ENCODE data around the gene IL36G.

GRCh38 chr2:112936927-112937232 lies 40.9 kb upstream of the IL36G start:
- TF ChIP-seq EZH2phosphoT487 (IDR thresholded peaks at IDR 0.05; ENCODE audit: low read length) (no peak), CTCF (IDR thresholded peaks at IDR 0.05; ENCODE audit: low read length) (no peak)
